GM23248 (cell line): Measurements from ENCODE around the gene CSNK1A1.
"Not testable (repeated sequence)": the region's sequence is repeated elsewhere in the genome, so short reads cannot be mapped to it uniquely, and the experiment has no call there.

Experiments used
- EZH2 ChIP-seq: fragments of 200-600 bp; sonication (generic); IDR thresholded peaks from 2 replicates; pipeline ENCODE4 v1.6.1; 2018; ENCODE audit warnings: antibody characterized with exemption, mild to moderate bottlenecking; ENCODE audit not compliant: insufficient read depth, poor library complexity, severe bottlenecking
- EZH2phosphoT487 ChIP-seq: fragments of 200-600 bp; sonication (generic); IDR thresholded peaks from 2 replicates; pipeline ENCODE4 v1.6.1; 2018; ENCODE audit warnings: antibody characterized with exemption, moderate library complexity, mild to moderate bottlenecking, low read depth; ENCODE audit not compliant: insufficient read depth

- TF ChIP-seq EZH2, EZH2phosphoT487: not testable (repeated sequence)
These were observed 47.0 kb upstream of the CSNK1A1 start for GRCh38 chr5:149598234-149598633.
